NCI-H1105 (cell line): Measurements from ENCODE around the gene EHD3.
"Not testable (repeated sequence)": the region's sequence is repeated elsewhere in the genome, so short reads cannot be mapped to it uniquely, and the experiment has no call there.

Source experiments
- DNase-seq: peaks from one replicate; lab custom pipeline; 2025; lab: John Stamatoyannopoulos, UW

The EHD3 gene

DNA sequence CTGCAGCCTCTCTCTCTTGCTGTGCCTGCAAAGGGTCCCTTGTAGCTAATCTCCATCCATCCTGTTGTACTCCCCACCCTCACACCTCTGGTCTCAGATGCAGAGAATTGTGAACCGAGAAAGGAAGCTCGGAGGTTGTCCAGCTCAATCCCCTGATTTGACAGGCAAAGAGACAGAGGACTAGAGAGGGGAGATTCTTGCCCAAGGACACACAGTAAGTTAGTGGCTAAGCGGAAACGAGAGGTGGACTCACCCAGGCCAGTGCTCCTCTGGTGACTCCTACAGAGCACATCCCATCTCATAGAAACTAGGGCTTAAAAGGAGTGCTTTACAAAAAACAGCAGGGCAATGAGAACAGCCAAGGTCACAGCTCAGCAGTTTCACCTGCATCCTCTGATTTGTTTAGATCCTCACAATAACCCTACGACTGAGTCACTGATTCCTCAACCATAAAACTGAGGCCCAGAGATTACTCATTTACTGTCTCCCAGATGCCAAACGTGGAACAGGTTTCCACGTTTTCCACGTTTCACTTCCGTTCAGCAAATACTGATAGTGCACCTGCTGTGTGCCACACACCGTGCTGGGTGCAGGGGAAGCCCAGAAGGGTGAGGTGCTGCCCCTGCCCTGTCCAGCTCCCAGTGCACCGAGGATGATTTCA is 22.1 kb downstream of the EHD3 start:
- no peak for DNase-seq

DNA sequence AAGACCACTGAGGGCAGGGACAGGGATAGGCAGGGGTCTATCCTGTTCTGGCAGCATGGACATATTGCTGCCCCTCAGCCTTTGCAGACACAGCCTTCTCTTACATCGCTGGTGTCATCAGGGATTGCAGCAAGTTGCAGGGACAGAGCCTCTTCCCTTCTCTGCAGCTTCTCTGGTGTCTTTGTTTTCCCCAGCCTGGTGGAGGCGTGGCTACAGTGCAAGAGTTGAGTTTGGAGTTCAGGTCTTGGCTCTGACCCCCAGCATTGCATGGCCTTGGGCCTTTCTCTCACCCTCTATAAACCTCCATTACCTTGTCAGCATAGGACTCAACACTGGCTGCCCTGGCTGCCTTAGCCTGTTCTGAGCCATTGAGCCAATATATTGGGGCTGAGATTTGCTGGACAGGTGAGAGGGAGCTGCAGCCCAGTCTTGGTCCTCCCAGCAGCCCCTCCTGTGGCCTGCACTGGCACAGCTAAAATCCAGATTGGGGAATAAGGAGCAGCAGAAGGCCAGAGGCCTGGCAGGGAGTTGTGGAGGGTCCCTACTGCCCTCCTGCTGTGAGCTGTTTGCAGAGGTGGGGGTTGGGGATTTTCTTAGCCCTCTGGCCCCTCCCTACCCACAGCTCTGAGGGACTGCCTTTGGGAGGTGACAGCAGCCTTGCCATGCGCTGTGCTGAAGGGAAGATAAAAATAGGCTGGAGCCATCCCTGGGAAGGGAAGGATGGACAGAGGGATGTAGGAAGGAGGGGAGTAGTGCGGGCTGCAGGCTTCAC is 22.8 kb downstream of the EHD3 start:
- DNase-seq = no peak

DNA sequence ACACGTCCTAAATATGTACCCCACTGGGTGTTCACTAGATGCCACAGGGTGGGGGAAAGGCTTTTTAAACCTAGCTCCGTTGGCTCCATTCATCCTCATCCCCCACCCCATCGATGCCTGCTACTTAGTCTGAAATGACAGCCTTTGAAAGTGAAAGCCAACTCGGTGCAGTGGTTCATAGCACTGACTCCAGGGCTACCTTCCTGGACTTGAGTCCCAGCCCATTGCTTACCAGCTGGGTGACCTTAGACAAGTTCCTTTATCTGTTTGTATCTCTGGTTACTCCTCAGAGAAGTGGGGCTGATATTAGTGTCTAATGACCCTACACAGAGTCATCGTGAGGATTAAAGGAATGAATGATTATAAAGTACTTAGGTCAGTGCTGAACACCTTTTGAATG is 24.4 kb downstream of the EHD3 start:
- DNase-seq = no peak

DNA sequence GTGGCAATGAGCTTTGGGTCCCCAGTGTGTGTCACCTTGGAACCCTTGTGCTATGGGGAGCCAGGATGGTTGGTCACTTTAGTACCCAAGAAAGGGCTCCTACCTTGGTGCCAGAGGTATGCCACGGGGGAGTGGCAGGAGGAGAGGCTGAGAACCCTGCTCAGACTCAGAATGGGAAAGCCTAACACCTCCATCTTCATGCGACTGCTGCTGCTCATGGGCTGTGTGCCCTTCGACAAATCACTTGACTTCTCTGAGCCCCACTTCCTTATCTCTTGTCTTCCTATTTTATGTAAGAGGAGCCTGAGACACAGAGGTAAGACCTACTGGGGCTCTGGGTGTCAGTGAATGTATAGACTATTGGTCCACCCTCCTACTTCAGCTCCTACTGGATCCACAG is 25.1 kb downstream of the EHD3 start:
- no peak for DNase-seq

DNA sequence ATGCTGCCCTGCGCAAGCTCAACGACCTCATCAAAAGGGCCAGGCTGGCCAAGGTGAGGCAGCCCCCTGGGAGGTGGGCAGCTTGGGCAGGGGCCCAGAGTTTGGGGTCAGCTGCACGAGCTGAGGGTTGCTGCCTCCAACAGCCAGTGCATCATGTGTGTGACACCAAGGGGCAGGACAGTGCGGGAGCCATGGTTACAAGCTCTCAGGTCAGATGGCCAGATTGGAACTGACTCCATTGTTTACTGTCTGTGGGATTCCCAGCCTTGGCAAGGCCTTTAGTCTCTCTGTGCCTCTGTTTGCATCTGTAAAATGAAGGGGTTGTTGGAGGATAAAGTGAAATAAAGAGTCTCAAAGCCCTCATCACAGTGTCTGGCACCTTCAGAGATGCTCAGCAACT is 26.9 kb downstream of the EHD3 start:
- DNase-seq = no peak

DNA sequence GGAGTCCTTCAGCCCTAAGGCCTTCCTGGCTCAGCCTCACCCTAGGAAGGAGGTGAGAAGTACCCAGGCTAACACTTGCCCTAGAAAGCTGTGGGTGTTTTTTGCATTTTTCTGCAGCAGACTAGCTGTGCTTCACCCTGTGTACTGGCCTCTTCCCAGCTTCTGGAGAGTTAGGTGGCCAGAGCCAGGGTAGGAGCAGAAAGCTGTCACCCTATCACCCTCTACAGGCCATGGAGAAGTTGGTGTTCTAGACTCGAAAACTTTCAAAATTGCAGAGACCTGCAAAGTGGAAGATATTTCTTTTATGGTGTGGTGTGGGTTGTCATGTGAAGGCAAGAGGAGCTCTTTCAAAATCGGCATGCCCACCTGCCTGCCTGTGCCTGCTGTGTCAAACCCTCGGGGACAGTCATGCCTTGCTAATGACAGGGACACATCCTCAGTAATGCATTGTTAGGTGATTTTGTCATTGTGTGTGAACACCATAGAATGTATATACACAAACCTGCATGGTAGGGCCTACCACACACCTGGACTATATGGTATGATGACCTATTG is 29.8 kb downstream of the EHD3 start:
- no peak for DNase-seq

DNA sequence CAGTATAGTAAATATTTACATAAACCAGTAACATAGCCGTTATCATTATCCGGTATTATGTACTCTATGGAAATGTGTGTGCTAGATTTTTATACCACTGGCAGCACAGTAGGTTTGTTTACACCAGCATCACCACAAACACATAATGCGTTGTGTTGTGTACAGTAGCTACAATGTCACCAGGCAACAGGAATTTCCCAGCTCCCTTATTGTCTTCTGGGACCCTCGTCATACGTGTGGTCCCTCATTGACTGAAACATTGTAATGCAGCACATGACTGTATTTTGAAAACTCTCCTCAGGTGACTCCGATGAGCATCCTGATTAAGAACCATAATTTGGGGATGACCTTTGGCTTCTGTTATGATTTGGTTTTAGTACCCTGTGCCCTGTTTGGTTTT is 31.3 kb downstream of the EHD3 start:
- no peak for DNase-seq

DNA sequence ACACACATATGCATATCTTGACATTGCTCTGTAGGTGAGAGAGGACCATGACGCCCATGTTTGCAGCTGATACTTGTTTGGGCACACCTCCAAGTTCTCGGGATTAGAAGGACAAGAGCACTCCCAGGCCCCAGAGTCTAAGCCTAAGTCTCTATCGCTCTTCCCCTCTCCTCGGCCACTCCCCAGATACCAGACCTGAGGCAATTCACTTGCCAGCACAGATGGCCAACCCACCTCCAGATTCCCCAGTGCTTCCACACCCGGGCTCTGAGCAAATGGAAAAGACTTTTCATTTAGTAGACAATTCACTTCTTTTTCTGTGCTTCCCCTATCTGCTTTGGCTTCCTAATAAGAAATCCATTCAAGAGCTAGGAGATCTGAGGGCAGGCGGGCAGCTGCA is 32.9 kb downstream of the EHD3 start:
- DNase-seq = no peak

DNA sequence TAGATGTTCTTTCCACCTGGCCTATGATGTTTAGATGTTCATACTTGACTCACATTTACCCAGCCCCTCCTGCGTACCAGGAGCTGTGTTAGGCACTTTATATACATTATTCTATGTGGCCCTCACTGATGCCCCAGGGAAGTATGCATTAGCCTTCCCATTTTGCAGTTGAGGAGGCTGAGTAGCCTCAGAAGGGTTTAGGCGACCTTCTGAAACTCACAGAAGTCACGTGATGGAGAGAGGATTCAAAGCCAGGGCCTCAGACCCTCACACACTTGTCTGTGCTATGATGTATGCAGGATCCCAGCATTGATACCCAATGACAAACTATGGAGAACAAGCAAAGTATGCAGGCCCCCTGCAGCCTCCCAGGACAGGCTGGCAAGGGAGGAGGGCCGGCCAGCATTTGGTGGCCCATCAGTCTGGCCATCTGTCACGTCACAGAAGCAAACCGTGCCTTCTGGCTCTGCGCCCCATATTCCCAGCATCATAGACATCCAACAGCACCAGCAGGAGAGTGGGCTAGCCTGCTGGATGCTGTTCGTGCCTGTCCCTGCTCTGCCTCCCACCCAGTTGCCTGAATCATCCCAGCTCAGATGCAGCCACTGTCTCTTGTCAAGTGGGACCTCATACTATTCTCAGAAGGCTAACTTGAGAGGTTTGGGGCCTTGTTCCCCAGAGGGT is 33.6 kb downstream of the EHD3 start:
- no peak for DNase-seq

DNA sequence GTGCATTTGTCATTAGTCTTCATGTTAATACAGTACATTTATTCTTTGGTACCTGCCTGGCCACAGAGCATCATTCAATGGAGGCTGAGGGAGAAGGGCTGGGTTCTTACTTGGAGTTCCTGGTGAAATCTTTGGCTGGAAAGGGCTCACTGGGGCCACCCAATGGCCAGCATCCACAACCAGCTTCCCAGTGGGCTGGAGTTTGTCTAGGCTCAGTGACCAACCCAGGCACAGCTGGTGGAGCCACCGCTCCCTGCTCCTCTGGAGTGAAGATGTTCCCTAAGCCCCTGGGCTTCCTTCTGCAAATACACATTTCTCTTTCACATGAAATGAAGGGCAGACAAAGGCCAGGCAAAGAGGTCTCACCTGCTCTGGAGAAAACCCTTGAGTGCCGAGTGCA is 34.4 kb downstream of the EHD3 start:
- DNase-seq = no peak

DNA sequence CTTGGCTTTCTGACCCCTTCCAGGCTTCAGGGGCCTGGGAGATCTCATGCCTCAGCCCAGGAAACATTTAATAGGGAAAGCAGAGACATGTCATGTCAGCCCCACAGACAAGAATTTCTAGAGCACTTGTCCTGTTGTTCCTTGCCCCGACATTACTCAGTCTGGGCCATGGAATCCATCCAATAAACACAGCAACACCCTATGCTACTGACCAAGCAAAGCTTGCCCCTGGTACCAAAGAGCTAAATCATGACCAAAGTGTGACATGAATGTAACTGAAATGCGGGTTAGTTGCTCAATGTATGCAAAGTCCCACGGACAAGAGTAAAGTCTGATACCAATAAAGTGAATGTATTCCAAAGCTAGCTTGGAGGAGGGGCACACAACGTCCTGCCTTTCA is 35.1 kb downstream of the EHD3 start:
- DNase-seq = no peak

DNA sequence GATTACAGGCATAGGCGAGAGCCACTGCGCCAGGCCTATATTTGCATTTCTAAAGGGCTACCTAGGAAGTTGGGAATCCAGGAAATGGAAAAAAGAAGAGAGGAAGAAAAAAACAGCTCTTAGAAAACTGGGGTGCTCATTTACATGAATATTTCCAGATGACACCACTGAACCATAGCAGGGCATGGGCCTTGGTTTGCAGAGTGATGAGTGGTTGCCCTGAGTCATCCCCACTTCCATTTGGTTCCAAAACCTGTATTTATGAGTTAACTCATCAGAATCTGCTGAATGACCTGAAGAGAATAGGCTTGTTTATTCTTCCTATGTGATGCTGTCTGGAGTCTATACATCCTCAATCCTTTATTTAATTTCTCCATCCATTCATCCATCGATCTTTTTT is 36.2 kb downstream of the EHD3 start:
- DNase-seq = no peak

DNA sequence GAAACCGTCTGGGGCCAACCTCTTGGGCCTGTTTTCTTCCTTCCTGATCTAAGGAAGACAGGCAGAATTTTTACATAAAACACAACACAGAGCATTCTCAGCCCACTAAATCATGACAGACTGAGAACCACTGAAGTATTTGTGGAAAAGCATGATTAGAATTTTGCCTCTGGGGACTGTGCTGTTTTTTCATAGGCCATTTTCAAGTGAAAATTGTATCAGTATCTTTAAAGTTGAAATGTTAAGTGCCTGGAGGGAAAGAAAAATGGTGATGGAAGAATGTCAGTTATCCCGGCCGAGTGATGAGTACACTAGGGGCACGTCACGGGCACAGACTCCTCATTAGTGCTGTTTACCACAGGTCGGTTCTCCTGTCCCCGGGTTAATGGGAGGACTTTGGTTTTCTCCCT is 36.9 kb downstream of the EHD3 start:
- DNase-seq = no peak

DNA sequence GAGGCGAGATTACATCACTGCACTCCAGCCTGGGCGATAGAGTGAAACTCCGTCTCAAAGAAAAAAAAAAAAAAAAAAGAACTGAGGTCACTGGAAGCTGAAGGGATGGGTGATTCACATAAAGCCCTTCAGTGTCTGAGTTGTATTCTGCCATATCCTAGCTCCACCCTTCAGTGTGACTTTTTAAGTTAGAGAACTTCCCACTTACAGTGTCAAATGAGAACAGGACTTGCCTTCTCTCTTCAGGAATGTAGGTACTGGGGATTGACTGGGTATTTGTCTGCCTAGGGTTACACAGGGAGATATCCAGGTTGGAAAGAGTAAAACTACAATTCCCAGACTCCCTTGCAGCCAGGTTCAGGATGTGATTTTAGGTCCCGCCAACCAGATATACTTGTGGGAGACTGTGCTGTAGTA is 37.9 kb downstream of the EHD3 start:
- no peak for DNase-seq

DNA sequence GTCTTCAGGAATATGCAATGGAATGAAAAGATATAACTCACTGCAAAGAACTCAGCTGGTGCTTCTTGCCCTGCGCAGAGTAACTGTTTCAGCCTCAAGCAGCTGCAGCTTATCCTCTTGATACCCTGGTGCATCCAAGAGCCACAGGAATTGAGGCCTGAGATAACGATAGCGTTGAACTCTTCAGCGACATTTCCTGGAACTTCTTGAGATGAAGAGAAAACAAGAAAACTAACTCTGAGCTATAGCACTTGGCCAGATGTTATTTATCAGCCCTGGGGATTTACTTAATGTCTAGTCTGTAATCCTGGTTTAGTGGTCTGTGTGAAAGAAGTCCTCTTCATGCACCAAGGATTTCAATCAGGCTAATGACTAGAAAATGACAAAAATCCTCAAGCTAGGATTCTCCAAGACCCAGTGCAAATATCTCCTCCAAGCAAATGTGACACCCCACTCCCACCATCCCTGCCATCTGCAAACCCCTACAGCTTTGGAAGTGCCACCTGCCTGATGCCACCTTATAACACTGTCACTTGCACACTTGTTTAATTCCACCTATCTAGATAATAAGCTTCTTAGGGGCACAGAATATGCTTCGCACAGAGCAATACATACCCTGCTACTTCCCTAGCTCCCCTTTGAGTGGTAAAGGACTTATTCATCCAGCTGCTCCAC is 40.6 kb downstream of the EHD3 start:
- DNase-seq = no peak

DNA sequence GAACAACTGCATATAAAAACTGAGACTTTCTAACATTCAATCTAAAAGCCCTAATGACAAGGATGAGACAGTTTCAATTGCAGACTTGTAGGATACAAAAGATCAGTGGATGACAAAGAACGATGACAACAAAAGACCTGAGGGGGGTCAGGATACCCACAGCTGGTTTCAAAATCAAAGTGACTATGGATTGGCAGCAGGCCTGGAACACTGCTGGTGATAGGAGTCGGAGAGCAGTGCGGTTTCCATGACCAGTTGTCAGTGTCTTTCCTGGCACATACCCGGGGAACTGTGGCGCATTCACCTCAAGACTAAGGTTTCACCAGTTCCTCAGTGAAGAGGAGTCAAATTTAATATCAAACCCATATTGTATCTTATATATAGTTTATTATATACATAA is 42.0 kb downstream of the EHD3 start:
- DNase-seq = no peak

DNA sequence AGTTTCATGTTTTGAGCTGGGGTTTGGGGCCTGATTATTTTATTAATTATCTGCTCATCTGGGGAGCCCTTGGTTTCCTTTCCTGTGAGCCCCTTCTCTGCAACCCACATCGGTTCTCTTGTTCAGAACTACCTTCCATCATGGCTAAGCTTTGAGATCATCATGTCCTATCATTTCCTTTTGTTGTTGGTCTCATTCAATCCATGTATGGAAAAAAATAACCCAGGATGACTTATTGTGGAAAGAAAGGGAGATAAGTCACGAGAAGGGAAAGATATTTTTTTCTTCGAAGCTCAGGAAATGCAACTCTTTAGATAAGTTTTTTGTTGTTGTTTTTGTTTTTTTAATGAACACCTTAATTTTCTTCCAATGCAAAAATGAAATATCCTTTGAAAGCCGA is 43.7 kb downstream of the EHD3 start:
- DNase-seq = no peak

DNA sequence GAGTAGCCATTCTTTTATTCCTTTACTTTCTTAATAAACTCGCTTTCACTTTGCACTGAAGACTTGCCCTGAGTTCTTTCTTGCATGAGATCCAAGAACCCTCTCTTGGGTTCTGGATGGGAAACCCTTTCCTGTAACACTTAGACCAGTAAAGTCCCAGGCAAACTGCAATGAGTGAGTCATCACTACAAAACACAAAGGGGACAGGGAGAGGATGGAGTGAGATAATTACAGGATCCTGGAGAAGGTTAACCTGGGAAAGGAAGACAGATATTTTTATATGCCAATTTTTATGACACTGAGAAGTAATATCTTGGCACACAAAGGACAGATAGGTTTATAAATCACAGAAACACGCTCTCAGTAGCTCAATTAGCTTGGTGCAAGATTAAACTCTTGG is 48.7 kb downstream of the EHD3 start:
- no peak for DNase-seq

DNA sequence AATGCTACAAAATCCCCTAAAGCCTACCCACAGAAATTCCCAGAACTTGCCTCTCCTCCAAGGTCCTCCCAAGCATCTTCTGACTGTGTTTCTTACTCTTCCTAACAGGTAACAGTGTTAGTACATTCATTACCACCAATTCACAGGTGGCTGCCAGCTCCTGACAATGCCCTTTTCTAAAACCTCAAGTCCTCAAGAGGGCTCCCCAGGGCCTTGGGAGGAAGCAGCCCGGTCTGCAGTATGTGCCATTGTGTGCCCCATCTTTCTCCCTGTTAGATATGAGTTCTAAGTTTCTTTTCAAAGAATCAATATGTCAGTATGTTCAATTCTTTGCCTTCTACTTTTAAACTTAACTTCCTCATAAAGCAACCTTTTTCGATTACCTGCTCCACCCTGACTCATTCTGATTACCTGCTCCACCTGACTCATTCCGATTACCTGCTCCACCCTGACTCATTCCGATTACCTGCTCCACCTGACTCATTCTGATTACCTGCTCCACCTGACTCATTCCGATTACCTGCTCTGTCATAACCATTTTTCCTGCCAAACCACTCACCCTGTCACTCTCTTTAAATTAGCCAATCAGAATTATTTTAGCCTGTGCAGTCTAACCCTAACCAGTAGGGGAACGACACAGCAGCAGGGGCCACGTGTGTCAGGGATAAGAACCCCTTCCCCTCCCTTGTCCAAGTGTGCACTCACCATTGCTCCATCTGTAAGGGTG is 49.4 kb downstream of the EHD3 start:
- not testable (repeated sequence) for DNase-seq

DNA sequence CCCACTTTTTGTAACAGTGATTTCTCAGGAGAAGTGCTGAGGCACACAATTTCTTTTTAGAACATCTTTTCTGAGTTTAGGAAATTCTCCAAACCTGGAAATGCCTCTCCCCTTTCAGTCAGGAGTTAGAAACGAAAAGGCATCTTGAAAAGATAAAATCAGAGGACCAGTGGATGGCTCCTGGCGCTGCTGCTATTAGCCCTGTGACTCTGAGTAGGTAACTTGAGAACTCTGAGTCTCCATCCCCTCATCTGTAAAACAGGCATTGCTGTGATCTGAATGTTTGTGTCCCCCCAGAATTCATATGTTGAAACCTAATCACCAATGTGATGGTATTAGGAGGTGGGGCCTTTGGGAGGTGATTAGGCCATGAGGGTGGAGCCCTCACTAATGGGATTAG is 50.2 kb downstream of the EHD3 start:
- no peak for DNase-seq

DNA sequence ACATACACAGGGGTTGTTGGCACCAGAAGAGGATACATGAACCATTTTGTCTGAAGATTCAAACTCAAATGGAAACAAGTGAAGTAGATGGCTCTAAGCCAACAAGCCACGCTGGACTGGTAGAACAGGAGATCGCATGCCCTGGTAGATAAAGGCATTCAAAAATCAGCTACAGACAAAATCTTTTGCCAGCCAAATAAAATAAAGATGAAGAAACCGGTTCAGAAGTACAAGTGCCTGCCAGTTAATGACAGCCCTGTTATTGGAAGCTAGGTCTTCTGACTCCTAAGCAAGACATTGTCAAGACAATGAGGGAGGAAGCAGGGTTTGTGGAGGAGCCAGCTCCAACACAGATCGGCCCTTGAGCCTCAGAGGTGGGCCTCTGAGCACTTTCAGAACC is 52.3 kb downstream of the EHD3 start:
- no peak for DNase-seq
